ENCODE data around the gene ADAMTSL3. TPM values are rescaled to one million over a fixed set of nuclear protein-coding genes. Genes with fewer than 3 reads are reported as not detected.

Gene ADAMTSL3
- total RNA-seq, 1 donor from 2014 or later: not detected

- H3K4me3 Mint-ChIP-seq: no peak overlapping the region
- H3K9me3 Mint-ChIP-seq: no peaks in the 10 kb centered on the region
- H3K27me3 Mint-ChIP-seq (ENCODE audit: insufficient read depth): no peaks in the 10 kb centered on the region
- H3K27ac Mint-ChIP-seq: no peak overlapping the region
- no peak for DNase-seq (ENCODE audit: low spot score)
- no peaks in the 10 kb centered on the region for H3K36me3 Mint-ChIP-seq (ENCODE audit: low read depth)
- no peaks in the 10 kb centered on the region for H3K4me1 Mint-ChIP-seq (ENCODE audit: low read depth)
- intact Hi-C loops (cut with micrococcal nuclease): no loop called here
Measured at GRCh38 chr15:83983634-83984458, 329.9 kb downstream of the ADAMTSL3 start.

- Mint-ChIP-seq H3K4me1 (ENCODE audit: low read depth) (no peaks in the 10 kb centered on the region), H3K4me3 (no peak overlapping the region), H3K27me3 (ENCODE audit: insufficient read depth) (no peaks in the 10 kb centered on the region), H3K36me3 (ENCODE audit: low read depth) (no peaks in the 10 kb centered on the region), H3K27ac (no peak overlapping the region), H3K9me3 (no peaks in the 10 kb centered on the region)
- no peak for DNase-seq (ENCODE audit: low spot score)
- intact Hi-C loops (cut with micrococcal nuclease): no loop called here
Measured at GRCh38 chr15:83984601-83985000, 330.7 kb downstream of the ADAMTSL3 start.

GRCh38 chr15:83991163-83991562, 337.2 kb downstream of the ADAMTSL3 start:
- no peaks in the 10 kb centered on the region for H3K9me3 Mint-ChIP-seq
- intact Hi-C loops (cut with micrococcal nuclease): no loop called here
- no peaks in the 10 kb centered on the region for H3K36me3 Mint-ChIP-seq (ENCODE audit: low read depth)
- no peak overlapping the region for H3K27ac Mint-ChIP-seq
- peaks cover 4% of the 10 kb centered on the region for H3K27me3 Mint-ChIP-seq (ENCODE audit: insufficient read depth)
- no peak for DNase-seq (ENCODE audit: low spot score)
- H3K4me1 Mint-ChIP-seq (ENCODE audit: low read depth): no peaks in the 10 kb centered on the region
- H3K4me3 Mint-ChIP-seq: no peak overlapping the region

- no peak overlapping the region for H3K4me3 Mint-ChIP-seq
- no peak overlapping the region for H3K27ac Mint-ChIP-seq
- DNase-seq (ENCODE audit: low spot score): no peak
- no peaks in the 10 kb centered on the region for H3K9me3 Mint-ChIP-seq
- no peaks in the 10 kb centered on the region for H3K4me1 Mint-ChIP-seq (ENCODE audit: low read depth)
- no peaks in the 10 kb centered on the region for H3K36me3 Mint-ChIP-seq (ENCODE audit: low read depth)
- peaks cover 4% of the 10 kb centered on the region for H3K27me3 Mint-ChIP-seq (ENCODE audit: insufficient read depth)
- intact Hi-C loops (cut with micrococcal nuclease): no loop called here
Measured at GRCh38 chr15:83992324-83993031, 338.6 kb downstream of the ADAMTSL3 start.

GRCh38 chr15:83993591-83993990, 339.7 kb downstream of the ADAMTSL3 start:
- H3K4me1 Mint-ChIP-seq (ENCODE audit: low read depth): no peaks in the 10 kb centered on the region
- H3K27me3 Mint-ChIP-seq (ENCODE audit: insufficient read depth): peaks cover 4% of the 10 kb centered on the region
- H3K4me3 Mint-ChIP-seq: no peak overlapping the region
- intact Hi-C loops (cut with micrococcal nuclease): no loop called here
- H3K27ac Mint-ChIP-seq: no peak overlapping the region
- no peaks in the 10 kb centered on the region for H3K36me3 Mint-ChIP-seq (ENCODE audit: low read depth)
- no peak for DNase-seq (ENCODE audit: low spot score)
- no peaks in the 10 kb centered on the region for H3K9me3 Mint-ChIP-seq

- H3K27me3 Mint-ChIP-seq (ENCODE audit: insufficient read depth): no peaks in the 10 kb centered on the region
- no peak overlapping the region for H3K4me3 Mint-ChIP-seq
- intact Hi-C loops (cut with micrococcal nuclease): no loop called here
- DNase-seq (ENCODE audit: low spot score): no peak
- H3K9me3 Mint-ChIP-seq: no peaks in the 10 kb centered on the region
- H3K4me1 Mint-ChIP-seq (ENCODE audit: low read depth): no peaks in the 10 kb centered on the region
- no peaks in the 10 kb centered on the region for H3K36me3 Mint-ChIP-seq (ENCODE audit: low read depth)
- no peak overlapping the region for H3K27ac Mint-ChIP-seq
Measured at GRCh38 chr15:83998486-83998885, 344.6 kb downstream of the ADAMTSL3 start.

GRCh38 chr15:83999396-84000135, 345.6 kb downstream of the ADAMTSL3 start:
- Mint-ChIP-seq H3K4me1 (ENCODE audit: low read depth) (no peaks in the 10 kb centered on the region), H3K9me3 (no peaks in the 10 kb centered on the region), H3K27me3 (ENCODE audit: insufficient read depth) (no peaks in the 10 kb centered on the region), H3K27ac (no peak overlapping the region), H3K36me3 (ENCODE audit: low read depth) (no peaks in the 10 kb centered on the region), H3K4me3 (no peak overlapping the region)
- intact Hi-C loops (cut with micrococcal nuclease): no loop called here
- DNase-seq (ENCODE audit: low spot score): no peak

- no peak overlapping the region for H3K27ac Mint-ChIP-seq
- H3K4me3 Mint-ChIP-seq: no peak overlapping the region
- H3K4me1 Mint-ChIP-seq (ENCODE audit: low read depth): no peaks in the 10 kb centered on the region
- intact Hi-C loops (cut with micrococcal nuclease): no loop called here
- no peaks in the 10 kb centered on the region for H3K27me3 Mint-ChIP-seq (ENCODE audit: insufficient read depth)
- H3K9me3 Mint-ChIP-seq: no peaks in the 10 kb centered on the region
- no peaks in the 10 kb centered on the region for H3K36me3 Mint-ChIP-seq (ENCODE audit: low read depth)
- DNase-seq (ENCODE audit: low spot score): no peak
Measured at GRCh38 chr15:84001037-84001436, 347.1 kb downstream of the ADAMTSL3 start.

- Mint-ChIP-seq H3K9me3 (no peaks in the 10 kb centered on the region), H3K36me3 (ENCODE audit: low read depth) (no peaks in the 10 kb centered on the region), H3K27ac (no peak overlapping the region), H3K27me3 (ENCODE audit: insufficient read depth) (no peaks in the 10 kb centered on the region), H3K4me3 (no peak overlapping the region), H3K4me1 (ENCODE audit: low read depth) (no peaks in the 10 kb centered on the region)
- no peak for DNase-seq (ENCODE audit: low spot score)
- intact Hi-C loops (cut with micrococcal nuclease): no loop called here
Measured at GRCh38 chr15:84001655-84002054, 347.7 kb downstream of the ADAMTSL3 start.

GRCh38 chr15:84003791-84004503, 350.0 kb downstream of the ADAMTSL3 start:
- Mint-ChIP-seq H3K27me3 (ENCODE audit: insufficient read depth) (no peaks in the 10 kb centered on the region), H3K9me3 (no peaks in the 10 kb centered on the region), H3K27ac (no peak overlapping the region), H3K36me3 (ENCODE audit: low read depth) (no peaks in the 10 kb centered on the region), H3K4me1 (ENCODE audit: low read depth) (no peaks in the 10 kb centered on the region), H3K4me3 (no peak overlapping the region)
- intact Hi-C loops (cut with micrococcal nuclease): no loop called here
- DNase-seq (ENCODE audit: low spot score): no peak

GRCh38 chr15:84006421-84006820, 352.5 kb downstream of the ADAMTSL3 start:
- H3K4me3 Mint-ChIP-seq: no peak overlapping the region
- peaks cover 3% of the 10 kb centered on the region for H3K27me3 Mint-ChIP-seq (ENCODE audit: insufficient read depth)
- DNase-seq (ENCODE audit: low spot score): no peak
- H3K9me3 Mint-ChIP-seq: no peaks in the 10 kb centered on the region
- intact Hi-C loops (cut with micrococcal nuclease): no loop called here
- H3K36me3 Mint-ChIP-seq (ENCODE audit: low read depth): no peaks in the 10 kb centered on the region
- no peaks in the 10 kb centered on the region for H3K4me1 Mint-ChIP-seq (ENCODE audit: low read depth)
- no peak overlapping the region for H3K27ac Mint-ChIP-seq

- Mint-ChIP-seq H3K27ac (no peak overlapping the region), H3K36me3 (ENCODE audit: low read depth) (no peaks in the 10 kb centered on the region), H3K4me1 (ENCODE audit: low read depth) (no peaks in the 10 kb centered on the region), H3K4me3 (no peak overlapping the region), H3K27me3 (ENCODE audit: insufficient read depth) (peaks cover 3% of the 10 kb centered on the region), H3K9me3 (no peaks in the 10 kb centered on the region)
- no peak for DNase-seq (ENCODE audit: low spot score)
- intact Hi-C loops (cut with micrococcal nuclease): no loop called here
Measured at GRCh38 chr15:84009616-84010015, 355.7 kb downstream of the ADAMTSL3 start.

Data from activated T-helper 1 cell treated with anti-CD3 and anti-CD28 coated beads, Interleukin-12 subunit alpha, Interleukin-12 subunit beta, Interleukin-2, Interleukin-4 antibody, amounts not matched to agents 30 ng/mL and 10 ng/mL and 1 ng/mL, durations not matched to agents 14 hours and 24 hours and 36 hours (primary cell).